GM12878 (cell line): Measurements from ENCODE around the gene MSRB1. TPM values are rescaled to one million over a fixed set of nuclear protein-coding genes. Genes with fewer than 3 reads are reported as not detected.

Experiments used
- ATAC-seq: fragments of 200-7000 bp; cut with Tn5 transposase; 3 replicates; pipeline ENCODE4 v1.9.1; 2020; ENCODE audit warnings: mild to moderate bottlenecking, moderate library complexity
- BruUV-seq: library from RNA; stranded (reverse); fragments of 400-500 nt; replicated peaks from 2 replicates; lab custom pipeline; 2021; lab: Mats Ljungman, UMichigan
- CTCF ChIA-PET: fragments of 300-600 bp; sonication (Branson Sonifier 250); formaldehyde crosslinking; extraction: SDS; loops from one replicate; lab custom pipeline; 2021; ENCODE audit warnings: inconsistent platforms; lab: Yijun Ruan, JAX
- POLR2A ChIA-PET: fragments of 350-600 bp; formaldehyde crosslinking; extraction: SDS; loops from one replicate; lab custom pipeline; 2021; ENCODE audit warnings: inconsistent platforms; lab: Charles Lee
- RAD21 ChIA-PET: fragments of 300-600 bp; sonication (Branson Sonifier 250); formaldehyde crosslinking; loops from one replicate; lab custom pipeline; 2023; ENCODE audit warnings: antibody characterized with exemption; ENCODE audit not compliant: unreplicated experiment; lab: Charles Lee
- SMC1A ChIA-PET: fragments of 300-600 bp; sonication (Branson Sonifier 250); formaldehyde crosslinking; loops from one replicate; lab custom pipeline; 2023; ENCODE audit not compliant: unreplicated experiment, uncharacterized antibody; lab: Charles Lee
- DNase-seq: peaks from one replicate; pipeline ENCODE4 v3.0.0-alpha.2; 2011; ENCODE audit warnings: low read depth, low spot score
- FAIRE-seq: peaks from 3 replicates; lab custom pipeline; 2011; peaks lifted over from hg19 to GRCh38; lab: Jason Lieb, UNC
- H2AFZ ChIP-seq: 2 replicates; pipeline ENCODE4 v1.6.0; 2011; ENCODE audit warnings: low read depth, low read length, control low read depth; ENCODE audit not compliant: control insufficient read depth
- H3K27ac ChIP-seq: 2 replicates; pipeline ENCODE4 v1.5.1; 2011; ENCODE audit warnings: control low read depth; ENCODE audit not compliant: control insufficient read depth, insufficient read depth
- H3K27me3 ChIP-seq, 2 experiments: replicated peaks in 1 of 2; 2 replicates each; pipeline versions ENCODE4 v1.6.0 to v1.6.1; 2011; ENCODE audit warnings: low read length in 1 of 2; ENCODE audit not compliant: control insufficient read depth in 2 of 2, insufficient read depth in 2 of 2
- H3K36me3 ChIP-seq, 2 experiments: 2 replicates each; pipeline ENCODE4 v1.5.1; 2011; ENCODE audit warnings: low read length in 1 of 2; ENCODE audit not compliant: control insufficient read depth in 2 of 2, insufficient read depth in 2 of 2
- H3K4me1 ChIP-seq: 2 replicates; pipeline ENCODE4 v1.6.1; 2011; ENCODE audit warnings: mild to moderate bottlenecking, low read length, moderate library complexity, mixed read lengths; ENCODE audit not compliant: control insufficient read depth, insufficient read depth
- H3K4me2 ChIP-seq: 2 replicates; pipeline ENCODE4 v1.6.0; 2011; ENCODE audit warnings: control low read depth; ENCODE audit not compliant: control insufficient read depth, insufficient read depth
- H3K4me3 ChIP-seq: fragments of 200-600 bp; sonication (generic); 2 replicates; pipeline ENCODE4 v1.5.1; 2016
- H3K79me2 ChIP-seq: 2 replicates; pipeline ENCODE4 v1.6.0; 2011; ENCODE audit warnings: low read length; ENCODE audit not compliant: control insufficient read depth, insufficient read depth
- H3K9ac ChIP-seq: 2 replicates; pipeline ENCODE4 v1.8.0; 2011; ENCODE audit warnings: low read length, control low read depth, mixed read lengths; ENCODE audit not compliant: control insufficient read depth, insufficient read depth
- H3K9me3 ChIP-seq: replicated peaks from 3 replicates; pipeline ENCODE4 v1.5.1; 2011; ENCODE audit warnings: mild to moderate bottlenecking, low read length; ENCODE audit not compliant: control insufficient read depth, insufficient read depth
- H4K20me1 ChIP-seq: 2 replicates; pipeline ENCODE4 v1.6.0; 2011; ENCODE audit not compliant: control insufficient read depth, insufficient read depth
- BACH1 ChIP-seq: fragments of 450-650 bp; IDR thresholded peaks from 2 replicates; pipeline ENCODE4 v1.6.1; 2017; ENCODE audit warnings: mild to moderate bottlenecking, borderline replicate concordance
- BCL11A ChIP-seq: IDR thresholded peaks from 2 replicates; pipeline ENCODE4 v1.6.1; 2011; ENCODE audit warnings: low read depth, low read length
- E2F8 ChIP-seq: fragments of 450-650 bp; IDR thresholded peaks from 2 replicates; pipeline ENCODE4 v1.6.1; 2018; ENCODE audit warnings: mild to moderate bottlenecking, low read depth, moderate library complexity; ENCODE audit not compliant: partially characterized antibody
- KLF5 ChIP-seq: fragments of 450-650 bp; IDR thresholded peaks from 2 replicates; pipeline ENCODE4 v1.6.1; 2014; ENCODE audit warnings: mild to moderate bottlenecking; ENCODE audit not compliant: partially characterized antibody
- RAD21 ChIP-seq: IDR thresholded peaks from 2 replicates; pipeline ENCODE4 v1.6.1; 2011; ENCODE audit warnings: mild to moderate bottlenecking, low read depth, low read length, moderate library complexity; ENCODE audit not compliant: insufficient read depth
- RB1 ChIP-seq: fragments of 450-650 bp; formaldehyde crosslinking; IDR thresholded peaks from 2 replicates; pipeline ENCODE4 v1.6.1; 2017; ENCODE audit warnings: mild to moderate bottlenecking, borderline replicate concordance
- SMARCA5 ChIP-seq: fragments of 450-650 bp; IDR thresholded peaks from 2 replicates; pipeline ENCODE4 v1.6.1; 2017; ENCODE audit warnings: mild to moderate bottlenecking
- TCF7 ChIP-seq: IDR thresholded peaks from 2 replicates; pipeline ENCODE4 v1.6.1; 2014; ENCODE audit warnings: antibody characterized with exemption, borderline replicate concordance
- ZBTB40 ChIP-seq: fragments of 450-650 bp; IDR thresholded peaks from 2 replicates; pipeline ENCODE4 v1.6.1; 2016; ENCODE audit warnings: mild to moderate bottlenecking, moderate library complexity, borderline replicate concordance
- WGBS: methylation state at CpG from one replicate; pipeline ENCODE4 v1.1.6; 2016; ENCODE audit warnings: low lambda C conversion rate; ENCODE audit not compliant: insufficient replicate concordance, insufficient coverage; ENCODE audit errors: missing lambda C conversion rate; 5-methylcytosine and 5-hydroxymethylcytosine counted together
- in situ Hi-C: fragments of 300-500 bp; cut with MboI; formaldehyde crosslinking; loops from 9 replicates; pipeline ENCODE4 v1.14.3; 2018; ENCODE audit warnings: mixed read lengths
- intact Hi-C: fragments of 100-400 bp; cut with micrococcal nuclease; formaldehyde crosslinking; loops from one replicate; pipeline ENCODE4 v1.14.2; 2022; ENCODE audit not compliant: unreplicated experiment
- polyA plus RNA-seq, 11 experiments: library from polyadenylated mRNA; depleted of rRNA in 4 of 11; unstranded in 6 of 11; stranded (reverse) in 5 of 11; fragments of >200 nt; fragmentation: Nextera tagmentation in 4 of 11; fragmentation: Illumina TruSeq in 1 of 11; extraction: Ambion mirVana in 4 of 11; extraction: Trizol in 1 of 11; gene quantifications; 1 replicate in 1 of 11; 2 replicates in 10 of 11; pipeline versions ENCODE4 v1.2.1 to v1.2.3, GENCODE V29; 2011 to 2016; ENCODE audit warnings: inconsistent platforms in 2 of 11, missing spikeins in 2 of 11, low read depth in 1 of 11
- total RNA-seq, 4 experiments: library from RNA; depleted of rRNA in 3 of 4; stranded (reverse); fragments of >200 nt in 3 of 4; fragmentation: Illumina TruSeq in 1 of 4; extraction: Trizol in 1 of 4; gene quantifications; 2 replicates each; pipeline versions ENCODE4 v1.2.1 to v1.2.3, GENCODE V29; 2013 to 2021

The MSRB1 gene
- total and polyA plus RNA-seq, 10 of the 15 experiments (the other 5 are each of a cell fraction or from before 2014, with no cell fraction given): 5.1 to 48.6 (median 25.7) TPM

DNA sequence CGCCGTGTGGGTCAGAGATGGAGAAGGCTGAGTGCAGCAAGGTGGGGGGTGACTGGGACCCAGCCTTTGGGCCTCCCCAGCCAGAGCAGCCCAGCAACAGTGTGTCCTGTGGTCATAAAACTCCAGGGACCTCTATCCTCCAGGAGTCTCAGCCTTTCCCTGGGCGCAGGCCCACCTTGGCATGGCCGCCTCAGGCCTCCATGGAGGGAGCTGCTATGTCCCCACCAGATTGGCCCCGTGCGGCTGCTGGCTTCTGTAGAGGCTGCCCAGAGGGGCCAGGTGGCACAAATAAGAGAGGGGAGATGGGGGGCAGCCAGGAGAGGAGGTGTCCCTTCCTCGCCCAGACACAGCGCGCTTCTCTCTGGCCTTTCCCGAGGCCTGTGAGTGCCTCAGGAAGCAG, 44.2 kb upstream of the MSRB1 start:
- POLR2A ChIA-PET: interaction anchor here (1.9 to 2.6 kb wide), 2 partner anchors 22 to 46 kb away, joined by 6 to 9 read pairs; partner anchors contain the start of gene RPS2
- in situ Hi-C loops: no loop called here
- ATAC-seq: no peak
- Histone ChIP-seq H3K27ac (no peak overlapping the region), H3K9ac (no peak overlapping the region), H3K36me3 (peaks cover 5 to 6% of the 10 kb centered on the region in 2 experiments; a peak in 3 of 4 replicates), H3K4me1 (peaks cover 31% of the 10 kb centered on the region), H3K4me2 (no peak overlapping the region), H3K4me3 (no peak overlapping the region), H3K27me3 (0 out of 4 replicates have a peak, but pooled peaks cover 0 to 3% of the 10 kb centered on the region in 2 experiments), H4K20me1 (no peaks in the 10 kb centered on the region), H2AFZ (no peak overlapping the region), H3K79me2 (no peaks in the 10 kb centered on the region; the same call in none of the 2 replicates), H3K9me3 (no peaks in the 10 kb centered on the region)
- CTCF ChIA-PET: interaction anchor here (1.6 kb wide), 1 partner anchor 17 kb away, joined by 4 read pairs; no protein-coding TSS in a partner anchor
- no peak for FAIRE-seq
- RAD21 ChIA-PET: no interaction called here
- intact Hi-C loops: no loop called here
- 96% methylated on average over 10 of the region's 10 CpGs for WGBS
- no peak for DNase-seq
- SMC1A ChIA-PET: no interaction called here
- TF ChIP-seq RB1 (no peak), E2F8 (no peak), SMARCA5 (no peak), BACH1 (no peak), ZBTB40 (no peak), TCF7 (no peak), BCL11A (no peak), RAD21 (no peak), KLF5 (no peak)
- BruUV-seq: no TSS peak
